Measurements from ENCODE around the gene AKR1E2. TPM values are rescaled to one million over a fixed set of nuclear protein-coding genes. Genes with fewer than 3 reads are reported as not detected.
A peak's percentile ranks its signal among the peaks of the same experiment; 100 is the strongest.

The AKR1E2 gene
- 0.53 TPM for total RNA-seq

- no peaks in the 10 kb centered on the region for H3K27me3 ChIP-seq
- intact Hi-C loops (cut with DNase I), result loop anchor here (10.0 kb wide), 1 partner anchor 1049 kb away; no protein-coding TSS in a partner anchor
These were observed at the start of gene AKR1E2 for GRCh38 chr10:4825868-4826791. TSS of gene AKR1E2 (plus strand) at chr10:4826207. CDS start at chr10:4826325, 118 bp downstream.

GRCh38 chr10:4776234-4776638 lies 49.8 kb upstream of the AKR1E2 start:
- TF ChIP-seq CTCF (IDR thresholded peaks at IDR 0.05), result no peak
- Histone ChIP-seq H3K9me3 (no peaks in the 10 kb centered on the region), H3K27me3 (no peaks in the 10 kb centered on the region), H3K4me1 (peaks cover 0 to 5% of the 10 kb centered on the region in 2 donors), H3K27ac (no peak overlapping the region), H3K4me3 (no peak overlapping the region), H3K36me3 (no peaks in the 10 kb centered on the region)
- intact Hi-C loops (cut with DNase I), result no loop called here
- no peak for DNase-seq (ENCODE audit: low spot score in 2 of 2)

More at GRCh38 chr10:4825868-4826791, at the start of gene AKR1E2:
- peaks cover 0 to 5% of the 10 kb centered on the region in 2 donors for H3K4me1 ChIP-seq
- H3K36me3 ChIP-seq, result no peaks in the 10 kb centered on the region
- no peaks in the 10 kb centered on the region for H3K9me3 ChIP-seq
- no peak for TF ChIP-seq CTCF (IDR thresholded peaks at IDR 0.05)
- peak within 1 kb of the TSS; percentile 51 to 66 for H3K4me3 ChIP-seq
- peak; percentile 69 to 92 for DNase-seq (ENCODE audit: low spot score in 2 of 2)
- peak within 1 kb of the TSS; percentile 90 to 92 for H3K27ac ChIP-seq

- TF ChIP-seq CTCF (IDR thresholded peaks at IDR 0.05), result no peak
- no peak for DNase-seq (ENCODE audit: low spot score in 2 of 2)
- Histone ChIP-seq H3K27me3 (no peaks in the 10 kb centered on the region), H3K27ac (no peak overlapping the region), H3K9me3 (no peaks in the 10 kb centered on the region), H3K4me3 (no peak overlapping the region), H3K36me3 (no peaks in the 10 kb centered on the region), H3K4me1 (no peaks in the 10 kb centered on the region)
- intact Hi-C loops (cut with DNase I), result no loop called here
These were observed 47.2 kb upstream of the AKR1E2 start for GRCh38 chr10:4778761-4779160.

- no peak for DNase-seq (ENCODE audit: low spot score in 2 of 2)
- Histone ChIP-seq H3K27ac (no peak overlapping the region), H3K9me3 (no peaks in the 10 kb centered on the region), H3K27me3 (no peaks in the 10 kb centered on the region), H3K4me1 (no peaks in the 10 kb centered on the region), H3K4me3 (no peak overlapping the region), H3K36me3 (no peaks in the 10 kb centered on the region)
- intact Hi-C loops (cut with DNase I), result no loop called here
- no peak for TF ChIP-seq CTCF (IDR thresholded peaks at IDR 0.05)
These were observed 45.9 kb upstream of the AKR1E2 start for GRCh38 chr10:4780091-4780490.

- Histone ChIP-seq H3K27me3 (no peaks in the 10 kb centered on the region), H3K4me1 (no peaks in the 10 kb centered on the region), H3K36me3 (no peaks in the 10 kb centered on the region), H3K27ac (no peak overlapping the region), H3K9me3 (no peaks in the 10 kb centered on the region), H3K4me3 (no peak overlapping the region)
- TF ChIP-seq CTCF (IDR thresholded peaks at IDR 0.05), result no peak
- DNase-seq (ENCODE audit: low spot score in 2 of 2), result no peak
- intact Hi-C loops (cut with DNase I), result no loop called here
These were observed 45.2 kb upstream of the AKR1E2 start for GRCh38 chr10:4780782-4781181.

All from ascending aorta (tissue), 2 donors.